ENCODE measurements around the gene PCSK4. TPM values are rescaled to one million over a fixed set of nuclear protein-coding genes. Genes with fewer than 3 reads are reported as not detected.

The PCSK4 gene
- total and polyA plus RNA-seq, 2 of the 13 experiments (the other 11 are each of a cell fraction or from before 2014, with no cell fraction given): 2.0 to 2.7 TPM

GRCh38 chr19:1501200-1501595 lies 11.0 kb upstream of the PCSK4 start (continued):
- TF ChIP-seq ZNF414 (CRISPR knock-in tag; IDR thresholded peaks at IDR 0.05): no peak
- TF ChIP-seq HNF1A (IDR thresholded peaks at IDR 0.05; ENCODE audit: low read depth): 0 out of 2 replicates have a peak, but pooled peaks have one; percentile 46
- TF ChIP-seq HNF1A (CRISPR knock-in tag; IDR thresholded peaks at IDR 0.05; ENCODE audit: borderline replicate concordance): peak; percentile 43; the same call in 1 of the 2 replicates
- 0 out of 2 replicates have a peak, but pooled peaks have one; percentile 17 for TF ChIP-seq ARID3A (IDR thresholded peaks at IDR 0.05; ENCODE audit: low read depth, low read length)
- TF ChIP-seq SNRNP70 (IDR thresholded peaks at IDR 0.05; ENCODE audit: low read depth, low read length): no peak
- no peak for TF ChIP-seq MXD4 (CRISPR knock-in tag; IDR thresholded peaks at IDR 0.05)
- 0 out of 2 replicates have a peak, but pooled peaks have one; percentile 19 for TF ChIP-seq PAXIP1 (CRISPR knock-in tag; conservative IDR thresholded peaks at IDR 0.05)
- TF ChIP-seq CAMTA2 (CRISPR knock-in tag; IDR thresholded peaks at IDR 0.05; ENCODE audit: borderline replicate concordance): no peak
- TF ChIP-seq ZNF687 (CRISPR knock-in tag; IDR thresholded peaks at IDR 0.05): peak; percentile 26; the same call in 1 of the 2 replicates

All from HepG2 (cell line).